Pancreas (tissue), 10 donors: ENCODE measurements around the gene SHANK3. TPM values are rescaled to one million over a fixed set of nuclear protein-coding genes. Genes with fewer than 3 reads are reported as not detected.
A peak's percentile ranks its signal among the peaks of the same experiment; 100 is the strongest.

ENCODE experiments used
- ATAC-seq, 4 donors: fragments of 200-7000 bp; cut with Tn5 transposase; one replicate each; pipeline versions ENCODE4 v1.8.0 to v1.9.1; 2020; ENCODE audit warnings: mild to moderate bottlenecking in 4 of 4, moderate library complexity in 4 of 4
- DNase-seq, 6 donors: peaks; one replicate each; pipeline ENCODE4 v3.0.0-alpha.2; 2020
- FAIRE-seq: peaks from 2 replicates; lab custom pipeline; 2012; peaks lifted over from hg19 to GRCh38; lab: Jason Lieb, UNC
- H3K27ac ChIP-seq, 4 donors: fragments of 200-600 bp; sonication (generic); 1 replicate in 3 of 4; 2 replicates in 1 of 4; pipeline versions ENCODE4 v1.5.0 to v1.8.0; 2020
- H3K27me3 ChIP-seq, 4 donors: fragments of 200-600 bp; one replicate each; pipeline ENCODE4 v1.8.0; 2021
- H3K36me3 ChIP-seq, 3 donors: fragments of 200-600 bp; sonication (generic) in 1 of 3; one replicate each; pipeline versions ENCODE4 v1.5.0 to v1.8.0; 2020 to 2021
- H3K4me1 ChIP-seq, 3 donors: fragments of 200-600 bp; one replicate each; pipeline ENCODE4 v1.8.0; 2021
- H3K4me3 ChIP-seq, 4 donors: fragments of 200-600 bp; sonication (generic) in 2 of 4; one replicate each; pipeline versions ENCODE4 v1.5.0 to v1.8.0; 2020 to 2021
- H3K9me3 ChIP-seq, 4 donors: fragments of 200-600 bp; one replicate each; pipeline ENCODE4 v1.8.0; 2021
- WGBS, 2 donors: extraction: QIAGEN DNeasy Blood & Tissue Kit; methylation state at CpG; one replicate each; pipeline ENCODE4 v1.1.7; 2013; 5-methylcytosine and 5-hydroxymethylcytosine counted together
- intact Hi-C, 3 donors: fragments of 100-400 bp; cut with DNase I; formaldehyde crosslinking; loops; one replicate each; pipeline versions ENCODE4 v1.11.1 to v1.14.2; 2022
- polyA plus RNA-seq, 2 donors: library from polyadenylated mRNA; stranded (reverse); fragments of 200-250 nt; gene quantifications; one replicate each; pipeline ENCODE4 v1.2.3, GENCODE V29; 2013
- total RNA-seq, 6 donors: library from RNA; stranded (reverse); fragmentation: NEBNext Ultra II Directional in 4 of 6; extraction: Animal tissue kit (Norgen Biotek cat#: 25700) in 4 of 6; gene quantifications; one replicate each; pipeline versions ENCODE4 v1.2.1 to v1.2.4, GENCODE V29; 2021 to 2023
- TF ChIP-seq, protein P1 (sequence below), 4 donors: fragments of 200-600 bp; sonication (generic) in 3 of 4; IDR thresholded peaks; one replicate each; pipeline versions ENCODE4 v1.5.0 to v1.8.0; 2021; ENCODE audit warnings: antibody characterized with exemption in 4 of 4
- donor health status: healthy with polysubstance abuse.
- donor health status: DM: no; HTN: no; CAD: no; lungs with moderate emphysema.
- donor health status: DM: no; HTN: no; CAD: no.
- donor health status: control.
- donor health status: control.
- donor health status: Bipolar disorder and iron deficiency.
- donor health status: DM: yes; HTN: yes; CAD: no.
- donor health status: DM: no; HTN: no; CAD: no.
- donor health status: DM: no; HTN: no; CAD: no.
- donor health status: DM: yes; HTN: yes; CAD: no.

Gene SHANK3
- total and polyA plus RNA-seq, 8 donors, result 2.7 to 18.9 (median 4.4) TPM

DNA sequence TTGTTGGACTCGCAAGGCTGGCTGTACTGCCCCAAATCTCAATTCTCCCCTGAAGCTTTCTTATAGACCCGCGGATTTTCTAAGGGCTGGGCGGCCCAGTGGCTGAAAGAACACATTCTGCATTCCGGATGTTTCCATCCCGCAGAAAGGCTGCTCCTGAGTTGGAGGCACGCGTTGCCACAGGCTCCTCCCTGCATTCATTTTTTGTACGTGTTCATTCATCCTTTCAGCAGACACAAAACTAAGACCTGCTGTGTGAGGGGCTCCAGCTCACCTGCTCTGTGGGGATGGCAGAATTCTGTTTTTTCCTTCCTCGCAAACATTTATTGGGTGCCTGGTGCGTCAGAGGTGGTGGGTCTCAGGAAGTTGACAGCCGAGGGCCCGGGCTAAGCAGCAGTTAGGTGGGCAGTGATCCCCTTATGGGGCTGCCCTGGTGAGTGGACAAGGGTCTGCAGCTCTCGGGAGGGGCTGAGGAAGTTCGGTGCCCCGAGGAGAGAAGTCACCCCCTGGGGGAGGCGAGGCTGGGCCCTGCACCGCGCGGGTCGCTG lies 23.7 kb downstream of the SHANK3 start:
- 47 to 53% methylated on average over 21 of the region's 21 CpGs for WGBS, 2 donors
- H3K36me3 ChIP-seq, result no peaks in the 10 kb centered on the region
- TF ChIP-seq, protein P1, sequence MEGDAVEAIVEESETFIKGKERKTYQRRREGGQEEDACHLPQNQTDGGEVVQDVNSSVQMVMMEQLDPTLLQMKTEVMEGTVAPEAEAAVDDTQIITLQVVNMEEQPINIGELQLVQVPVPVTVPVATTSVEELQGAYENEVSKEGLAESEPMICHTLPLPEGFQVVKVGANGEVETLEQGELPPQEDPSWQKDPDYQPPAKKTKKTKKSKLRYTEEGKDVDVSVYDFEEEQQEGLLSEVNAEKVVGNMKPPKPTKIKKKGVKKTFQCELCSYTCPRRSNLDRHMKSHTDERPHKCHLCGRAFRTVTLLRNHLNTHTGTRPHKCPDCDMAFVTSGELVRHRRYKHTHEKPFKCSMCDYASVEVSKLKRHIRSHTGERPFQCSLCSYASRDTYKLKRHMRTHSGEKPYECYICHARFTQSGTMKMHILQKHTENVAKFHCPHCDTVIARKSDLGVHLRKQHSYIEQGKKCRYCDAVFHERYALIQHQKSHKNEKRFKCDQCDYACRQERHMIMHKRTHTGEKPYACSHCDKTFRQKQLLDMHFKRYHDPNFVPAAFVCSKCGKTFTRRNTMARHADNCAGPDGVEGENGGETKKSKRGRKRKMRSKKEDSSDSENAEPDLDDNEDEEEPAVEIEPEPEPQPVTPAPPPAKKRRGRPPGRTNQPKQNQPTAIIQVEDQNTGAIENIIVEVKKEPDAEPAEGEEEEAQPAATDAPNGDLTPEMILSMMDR (IDR thresholded peaks at IDR 0.05), result no peak
- H3K4me1 ChIP-seq, result peaks cover 0 to 3% (median 0%) of the 10 kb centered on the region in 3 donors
- H3K9me3 ChIP-seq, result no peaks in the 10 kb centered on the region
- peak overlapping the region in 2 of 4 donors; percentile 38 to 49 for H3K4me3 ChIP-seq
- no peak overlapping the region for H3K27ac ChIP-seq
- ATAC-seq (peak in 2 of 4 donors; percentile 61 to 68), FAIRE-seq (no peak), DNase-seq (peak in 1 of 6 donors; percentile 69)
- H3K27me3 ChIP-seq, result no peaks in the 10 kb centered on the region
- intact Hi-C loops, result no loop called here

DNA sequence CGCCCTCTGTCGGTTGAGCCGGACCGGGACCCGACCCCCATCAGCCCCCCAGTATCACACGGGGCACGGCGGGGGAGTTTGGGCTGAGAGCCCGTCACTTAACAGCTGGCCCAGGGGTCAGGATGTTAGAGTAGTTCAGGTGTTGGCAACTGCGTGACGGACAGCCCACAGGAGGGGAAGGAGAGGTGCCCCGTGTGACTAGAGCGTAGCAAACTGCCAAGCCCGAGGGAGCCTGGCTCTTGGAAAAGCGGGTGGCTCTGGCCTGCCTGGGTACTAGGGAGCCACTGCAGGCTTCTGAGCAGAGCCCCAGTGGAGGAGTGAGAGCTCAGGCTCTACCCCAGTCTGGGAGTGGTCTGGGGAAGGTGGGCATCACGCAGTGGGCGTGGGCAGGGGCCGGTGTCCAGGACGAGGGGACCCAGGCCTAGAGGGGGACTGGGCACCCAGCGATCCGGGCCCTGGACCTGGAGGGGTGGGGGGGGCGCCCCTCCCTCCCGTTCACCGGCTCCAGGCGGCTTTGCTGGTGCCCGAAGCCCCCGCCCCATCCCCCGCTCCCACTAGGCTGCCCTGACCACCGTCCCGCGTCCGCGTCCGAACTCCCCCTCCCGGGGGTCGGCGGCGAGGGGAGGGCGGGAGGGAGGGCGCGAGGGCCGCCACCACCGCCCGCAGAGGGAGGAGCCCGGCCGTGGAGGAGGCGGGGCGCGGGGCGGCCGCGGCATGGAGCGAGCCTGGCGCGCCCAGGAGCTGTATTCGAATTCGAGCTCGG lies 24.4 kb downstream of the SHANK3 start:
- H3K4me3 ChIP-seq, result peak overlapping the region in 3 of 4 donors; percentile 23 to 49 (median 38)
- H3K9me3 ChIP-seq, result no peaks in the 10 kb centered on the region
- TF ChIP-seq, protein P1 (IDR thresholded peaks at IDR 0.05), result peak in 2 of 4 donors; percentile 10
- WGBS, 2 donors, result 9 to 10% methylated on average over 44 to 45 of the region's 58 CpGs
- peak; percentile 73 to 90 (median 82) for ATAC-seq
- H3K27ac ChIP-seq, result no peak overlapping the region
- intact Hi-C loops, result no loop called here
- peak in 2 of 6 donors; percentile 68 to 78 for DNase-seq
- H3K36me3 ChIP-seq, result no peaks in the 10 kb centered on the region
- H3K27me3 ChIP-seq, result no peaks in the 10 kb centered on the region
- FAIRE-seq, result no peak
- peaks cover 0 to 3% (median 0%) of the 10 kb centered on the region in 3 donors for H3K4me1 ChIP-seq

DNA sequence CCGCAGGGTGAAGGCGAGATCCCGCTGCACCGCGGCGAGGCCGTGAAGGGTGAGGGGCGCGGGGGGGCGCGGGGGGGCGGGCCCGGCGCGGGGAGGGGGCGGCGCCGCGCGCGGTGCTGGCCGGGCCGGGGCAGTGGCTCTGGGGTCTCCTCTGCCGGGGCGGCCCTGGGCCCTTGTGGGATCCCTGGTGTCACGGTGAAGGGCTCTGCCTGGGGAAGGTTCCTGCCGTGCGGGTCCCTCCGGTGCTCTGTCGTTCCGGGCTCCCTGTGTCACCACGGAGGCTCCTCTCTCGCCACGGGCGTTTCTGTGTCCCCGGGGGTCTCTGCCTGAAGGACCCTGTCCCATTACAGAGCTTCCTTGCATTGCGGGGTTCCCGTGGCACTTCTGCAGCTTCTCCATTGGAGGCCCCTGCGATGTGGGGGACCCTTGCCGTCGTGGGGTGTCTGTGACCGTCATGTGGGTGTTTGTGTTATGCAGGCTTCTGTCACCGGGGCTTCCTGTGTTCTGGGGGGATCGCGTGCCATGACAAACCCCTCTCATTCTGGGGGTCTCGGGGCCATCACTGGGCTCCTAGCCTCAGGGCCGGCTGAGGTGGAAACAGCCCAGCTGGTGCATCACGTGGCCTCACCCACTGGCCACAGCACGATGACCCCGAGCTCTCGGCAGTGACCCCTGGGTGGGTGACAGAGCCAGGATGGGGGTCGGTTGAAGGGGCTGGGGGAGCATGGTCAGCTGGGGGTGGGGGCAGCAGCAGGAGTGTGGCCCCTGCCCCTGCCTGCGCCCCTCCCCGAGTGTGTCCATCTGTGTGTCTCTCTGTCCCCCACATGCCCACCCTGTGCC lies 25.3 kb downstream of the SHANK3 start:
- no peaks in the 10 kb centered on the region for H3K27me3 ChIP-seq
- H3K9me3 ChIP-seq, result no peaks in the 10 kb centered on the region
- no peak for ATAC-seq
- FAIRE-seq, result no peak
- H3K4me1 ChIP-seq, result peaks cover 0 to 3% (median 0%) of the 10 kb centered on the region in 3 donors
- 19 to 26% methylated on average over 40 to 54 of the region's 54 CpGs for WGBS, 2 donors
- peak in 2 of 6 donors; percentile 41 to 61 for DNase-seq
- TF ChIP-seq, protein P1 (IDR thresholded peaks at IDR 0.05), result no peak
- intact Hi-C loops, result no loop called here
- no peaks in the 10 kb centered on the region for H3K36me3 ChIP-seq
- H3K27ac ChIP-seq, result no peak overlapping the region
- H3K4me3 ChIP-seq, result peak overlapping the region in 2 of 4 donors; percentile 29 to 38

DNA sequence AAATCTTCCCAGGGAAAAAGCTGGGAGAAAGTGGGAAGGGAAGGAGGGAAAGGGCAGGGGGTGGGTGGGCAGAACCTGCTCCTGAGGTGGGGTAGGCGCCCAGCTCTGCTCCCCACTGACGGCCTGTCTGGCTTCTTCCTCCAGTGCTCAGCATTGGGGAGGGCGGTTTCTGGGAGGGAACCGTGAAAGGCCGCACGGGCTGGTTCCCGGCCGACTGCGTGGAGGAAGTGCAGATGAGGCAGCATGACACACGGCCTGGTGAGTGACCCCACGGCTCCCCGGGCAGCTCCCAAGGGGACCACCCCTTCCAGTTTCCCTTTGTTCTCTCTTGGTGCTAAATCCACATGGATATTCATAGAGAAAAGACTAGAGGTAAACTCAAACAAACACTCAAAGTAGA lies 25.9 kb downstream of the SHANK3 start:
- no peaks in the 10 kb centered on the region for H3K9me3 ChIP-seq
- no peaks in the 10 kb centered on the region for H3K36me3 ChIP-seq
- H3K4me1 ChIP-seq, result peaks cover 0 to 3% (median 0%) of the 10 kb centered on the region in 3 donors
- FAIRE-seq (no peak), DNase-seq (peak in 2 of 6 donors; percentile 41 to 50), ATAC-seq (no peak)
- no peak overlapping the region for H3K4me3 ChIP-seq
- no peak overlapping the region for H3K27ac ChIP-seq
- intact Hi-C loops, result no loop called here
- WGBS, 2 donors, result 75 to 85% methylated on average over 12 of the region's 12 CpGs
- H3K27me3 ChIP-seq, result no peaks in the 10 kb centered on the region
- TF ChIP-seq, protein P1 (IDR thresholded peaks at IDR 0.05), result no peak
